Measurements from ENCODE around the gene GNB1L.

- TF ChIP-seq EZH2 (optimal IDR thresholded peaks at IDR 0.05; ENCODE audit: low read depth, low read length) (no peak), CTCF (IDR thresholded peaks at IDR 0.05; ENCODE audit: low read length) (no peak)
Measured at GRCh38 chr22:19873138-19873959, 18.7 kb upstream of the GNB1L start.
